ENCODE data around the gene HS3ST3A1.
A peak's percentile ranks its signal among the peaks of the same experiment; 100 is the strongest.

The HS3ST3A1 gene

DNA sequence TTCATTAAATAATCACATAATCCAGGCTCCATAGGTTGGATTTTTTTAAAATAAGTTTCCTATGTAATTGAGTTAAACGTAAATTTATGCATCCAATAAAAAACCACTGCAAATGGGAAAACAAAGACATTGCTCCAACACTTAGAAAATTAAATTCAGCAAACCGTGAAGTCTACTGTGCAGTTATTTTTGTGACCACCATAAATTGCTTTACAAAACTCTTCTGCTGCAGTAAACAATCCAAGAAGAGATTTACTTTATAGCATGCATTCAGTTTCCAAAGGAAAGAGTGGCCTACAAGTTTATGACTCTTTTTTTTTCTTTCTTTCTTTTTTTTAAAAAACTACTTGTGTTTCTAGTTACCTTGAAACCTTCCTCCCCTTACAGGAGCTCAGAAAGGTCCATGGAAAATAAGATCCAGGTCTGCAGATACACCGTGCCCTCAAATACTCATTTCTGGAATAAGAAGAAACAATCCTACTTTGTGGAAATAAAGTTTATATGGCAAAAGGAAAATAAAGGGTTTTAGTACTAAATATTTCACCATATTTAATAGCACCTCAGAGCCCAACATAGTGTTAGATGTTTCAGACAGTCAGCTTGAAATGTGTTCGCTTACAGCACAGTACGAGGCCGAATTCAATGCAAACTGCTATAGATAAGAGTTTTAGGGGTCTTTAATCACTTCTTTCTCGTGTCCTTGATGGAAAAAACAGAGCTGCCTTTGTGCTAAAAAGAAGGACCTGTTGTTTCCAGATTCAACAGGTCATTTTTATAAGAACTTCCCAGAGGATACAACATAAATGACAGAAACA lies 3.2 kb downstream of the HS3ST3A1 start:
- DNase-seq (ENCODE audit: low read depth): no peak

DNA sequence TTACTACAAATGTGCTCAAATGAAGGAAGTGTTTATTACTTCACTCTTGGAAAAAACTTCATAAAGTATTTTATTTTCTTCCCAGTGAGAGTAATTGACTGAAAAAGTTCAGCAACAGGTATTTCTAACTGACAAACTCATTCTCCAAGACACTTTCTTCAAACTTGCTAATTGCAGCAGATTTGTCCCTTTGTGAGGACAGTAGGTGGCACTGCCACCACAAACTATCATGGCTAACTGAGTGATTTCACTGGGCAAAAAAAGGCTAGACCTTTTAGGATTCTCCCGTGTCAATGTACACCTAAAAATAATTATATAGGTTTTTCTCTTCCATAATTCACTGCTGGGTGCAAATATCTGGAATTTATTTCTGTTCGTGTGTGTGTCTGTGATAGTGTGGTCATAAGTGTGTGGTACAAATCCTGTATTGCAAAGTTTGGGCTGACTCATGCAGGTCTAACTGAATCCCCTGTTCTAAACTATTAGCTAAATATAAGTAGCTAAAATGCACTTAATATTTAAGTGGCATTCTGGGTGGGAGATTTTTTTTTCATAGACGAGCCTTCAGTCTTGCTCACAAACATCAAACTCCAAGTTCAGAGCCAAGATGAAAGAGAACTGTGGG lies 3.9 kb downstream of the HS3ST3A1 start:
- DNase-seq (ENCODE audit: low read depth): no peak

DNA sequence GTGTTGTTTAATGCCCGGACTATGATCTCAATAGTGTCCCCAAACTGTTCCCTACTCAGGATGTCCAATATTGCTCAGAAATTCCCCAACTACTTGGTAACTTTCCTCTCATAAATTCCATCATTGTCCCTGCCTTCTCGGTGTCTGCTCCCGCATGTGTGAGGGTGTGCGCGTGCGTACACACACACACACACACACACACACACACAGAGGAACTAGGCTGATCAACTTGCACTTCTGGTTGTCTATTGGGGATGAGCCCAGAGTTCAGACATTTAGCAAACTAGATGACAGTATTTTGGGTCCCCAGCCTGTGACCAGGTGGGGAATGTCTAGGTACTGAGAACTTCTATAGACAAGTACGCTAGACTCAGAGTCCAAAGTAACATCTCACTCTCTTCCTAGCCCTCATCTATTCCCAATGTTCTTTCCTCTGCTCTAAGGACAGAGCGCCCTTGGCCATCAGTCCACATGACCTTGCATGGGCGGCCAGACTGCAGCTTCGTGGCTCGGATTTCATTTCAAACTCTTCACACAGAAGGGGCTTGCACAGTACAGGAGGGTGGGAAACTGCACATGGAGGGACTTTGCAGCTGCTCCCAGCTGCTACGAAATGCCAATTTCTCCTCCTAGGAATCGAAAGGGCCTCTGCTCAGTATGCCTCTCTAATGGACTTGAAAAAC lies 5.3 kb downstream of the HS3ST3A1 start:
- no peak for DNase-seq (ENCODE audit: low read depth)

DNA sequence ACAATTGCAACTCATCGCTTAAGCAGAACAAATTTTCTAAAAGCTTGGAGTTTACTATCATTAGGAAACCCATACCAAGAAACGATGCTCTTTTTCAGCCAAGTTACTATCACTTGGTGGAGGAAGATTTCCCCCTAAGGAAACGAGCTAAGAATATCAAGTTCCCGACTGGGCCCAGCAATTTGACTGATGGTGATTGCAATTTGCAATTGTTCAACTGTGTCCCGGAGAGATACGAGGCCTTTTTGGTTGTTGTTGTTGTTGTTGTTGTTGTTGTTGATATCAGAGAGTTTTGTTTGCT lies 6.2 kb downstream of the HS3ST3A1 start:
- no peak for DNase-seq (ENCODE audit: low read depth)

DNA sequence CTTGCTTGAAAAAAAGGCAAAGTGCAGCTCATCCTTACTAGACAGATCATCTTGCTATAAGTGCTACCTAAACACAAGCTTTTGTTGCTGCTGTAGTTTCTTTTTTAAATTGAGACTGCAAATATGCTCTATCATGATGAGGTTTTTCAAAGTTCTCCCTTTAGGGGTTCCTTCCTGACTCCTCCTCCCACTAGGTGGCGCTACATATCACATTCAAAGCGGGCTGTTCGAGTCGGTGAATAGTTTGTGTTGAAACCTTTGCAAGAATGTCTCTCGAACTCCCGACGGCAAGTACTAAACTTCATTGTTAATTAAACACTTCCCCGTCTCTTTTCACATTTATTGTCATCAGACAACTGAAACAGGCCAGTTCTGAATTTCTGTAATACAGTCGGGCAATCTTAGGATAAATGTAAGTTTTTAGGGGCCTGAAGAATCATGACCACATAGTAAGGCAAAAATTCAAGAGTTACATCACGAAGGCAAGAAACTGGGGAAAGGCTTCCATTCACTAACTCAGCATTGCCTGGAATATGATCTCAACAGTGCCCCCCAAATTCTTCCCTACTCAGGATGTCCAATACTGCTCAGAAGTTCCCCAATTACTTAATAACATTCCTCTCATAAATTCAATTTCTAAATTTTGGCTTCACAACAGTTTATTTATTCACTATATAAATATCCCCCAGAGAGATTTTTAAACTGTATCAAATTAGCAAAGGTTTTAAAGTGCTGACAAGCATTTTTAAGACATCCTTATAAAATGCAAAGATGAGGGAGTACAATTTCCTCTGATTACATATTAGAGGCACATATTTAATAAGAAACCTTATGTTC lies 6.7 kb downstream of the HS3ST3A1 start:
- DNase-seq (ENCODE audit: low read depth): peak; percentile 47

DNA sequence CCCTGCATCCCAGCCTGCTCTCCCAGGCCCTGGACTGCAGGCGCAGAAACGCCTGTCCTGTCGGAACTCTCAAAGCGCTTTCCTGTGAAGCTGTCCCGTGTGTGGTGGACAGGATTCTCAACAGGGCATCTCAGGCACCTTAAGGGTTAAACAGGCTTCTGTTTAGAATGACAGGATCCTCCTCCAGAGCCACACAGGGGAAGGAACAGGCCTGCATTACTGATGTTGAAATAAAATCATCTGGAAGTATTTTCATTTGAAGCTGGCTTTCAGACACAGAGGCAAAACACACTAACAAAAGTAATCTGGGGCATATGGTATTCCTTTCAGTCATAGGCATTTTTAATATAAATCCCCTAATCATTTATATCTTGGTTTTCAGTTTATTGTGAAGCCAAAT lies 7.4 kb downstream of the HS3ST3A1 start:
- no peak for DNase-seq (ENCODE audit: low read depth)

DNA sequence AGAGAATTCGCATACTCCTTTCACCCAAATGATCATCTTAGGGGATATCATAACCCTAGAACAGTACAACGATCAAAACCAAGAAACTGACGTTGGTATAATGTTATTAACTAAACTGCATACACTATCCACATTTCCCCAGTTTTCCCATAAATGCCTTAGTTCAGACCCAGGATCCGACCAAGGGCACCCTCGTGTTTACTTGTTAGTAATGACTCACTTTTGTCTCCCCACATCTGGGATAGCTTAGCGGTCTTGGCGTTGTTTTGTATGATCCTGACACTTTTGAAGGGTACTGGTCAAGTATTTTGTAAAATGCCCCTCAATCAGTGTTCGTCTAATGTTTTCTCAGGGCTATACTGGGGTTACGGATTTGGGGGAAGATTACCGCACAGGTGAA lies 8.0 kb downstream of the HS3ST3A1 start:
- no peak for DNase-seq (ENCODE audit: low read depth)

DNA sequence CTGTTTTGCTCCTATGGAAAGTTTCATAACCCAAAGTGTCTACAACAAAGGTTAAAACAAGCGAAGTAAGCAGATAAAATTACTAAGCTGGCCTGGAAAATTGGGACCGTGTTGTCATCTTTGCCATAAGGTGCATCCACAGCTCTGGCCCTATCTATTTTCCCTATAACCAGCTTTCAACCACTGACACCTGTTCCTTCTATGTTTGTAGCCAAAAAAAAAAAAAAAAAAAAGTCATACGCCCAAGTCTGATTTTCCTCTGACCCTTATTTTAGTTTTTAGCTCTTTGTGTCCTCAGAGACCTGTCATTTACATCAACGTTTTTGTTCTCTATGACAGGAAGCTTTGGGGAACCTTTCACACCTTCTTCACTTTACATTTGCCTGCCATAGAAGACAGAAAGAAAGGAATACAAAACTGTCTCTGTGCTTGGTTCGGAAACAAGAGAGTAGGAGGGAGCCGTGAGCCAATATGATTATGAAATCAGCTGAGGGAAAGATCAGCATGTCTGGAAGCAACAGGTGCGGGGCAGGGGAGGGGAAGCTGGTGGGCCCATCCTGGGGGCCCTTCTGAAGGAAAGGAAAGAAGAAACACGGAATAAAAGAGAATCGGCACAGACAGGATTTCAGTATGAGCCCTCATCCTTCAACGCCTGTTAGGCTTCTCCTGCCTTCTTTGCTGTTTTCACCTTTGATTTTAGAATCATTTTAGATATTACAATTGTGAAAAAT lies 8.5 kb downstream of the HS3ST3A1 start:
- DNase-seq (ENCODE audit: low read depth): no peak

DNA sequence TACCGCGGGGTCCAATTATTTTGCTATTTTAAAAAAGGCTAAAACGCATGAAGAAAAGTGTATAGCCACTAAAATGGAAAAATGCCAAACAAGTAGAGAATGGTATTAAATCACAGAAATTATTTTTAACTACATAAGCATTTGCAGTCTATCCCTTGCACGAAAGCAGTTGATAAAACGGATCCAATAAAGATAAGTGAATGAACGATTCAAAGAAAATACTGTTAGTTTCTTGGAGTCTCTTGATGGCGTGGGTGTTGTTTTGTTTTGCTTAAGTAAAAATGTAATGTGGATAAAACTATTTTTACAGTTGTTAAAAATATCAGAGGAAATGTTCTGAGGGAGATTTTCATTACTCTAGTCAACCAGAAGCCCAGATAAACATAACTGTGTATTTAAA lies 9.3 kb downstream of the HS3ST3A1 start:
- DNase-seq (ENCODE audit: low read depth): no peak

DNA sequence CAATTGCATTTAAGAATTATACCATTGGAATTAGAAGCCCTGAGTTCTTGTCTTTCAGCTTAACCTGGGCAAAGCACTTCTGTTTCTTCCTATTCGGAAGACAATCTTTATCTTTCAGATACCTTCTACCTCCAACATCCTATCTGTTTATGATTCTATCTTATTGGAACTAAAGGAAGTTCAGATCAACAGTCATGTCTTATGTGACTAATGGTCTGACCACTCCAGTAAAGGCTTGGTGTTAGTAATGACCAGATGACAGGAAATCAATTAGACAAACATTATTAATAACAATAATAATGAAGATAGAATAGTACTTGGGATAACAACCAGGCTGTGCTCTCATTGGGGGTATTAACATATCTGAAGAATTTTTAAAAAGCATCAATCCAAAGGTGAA lies 11.3 kb downstream of the HS3ST3A1 start:
- no peak for DNase-seq (ENCODE audit: low read depth)

DNA sequence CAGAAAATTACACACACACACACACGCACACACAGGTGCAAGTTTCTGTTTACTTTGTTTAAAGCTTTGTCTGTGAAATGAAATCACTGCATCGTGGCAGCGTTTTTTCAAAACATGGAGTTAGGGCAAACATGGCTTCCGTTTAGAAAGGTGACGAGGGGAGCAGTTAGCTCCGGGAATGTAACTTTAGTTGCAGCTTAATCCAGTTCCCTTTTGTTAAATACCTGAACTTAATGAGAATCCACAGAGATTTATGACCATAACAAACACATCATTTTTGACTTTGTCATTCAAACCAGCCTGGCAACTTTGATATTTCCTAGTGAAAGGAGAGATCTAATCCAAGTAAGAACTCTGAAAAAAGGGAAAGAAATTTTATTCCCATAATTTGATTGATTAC lies 12.1 kb downstream of the HS3ST3A1 start:
- DNase-seq (ENCODE audit: low read depth): no peak

DNA sequence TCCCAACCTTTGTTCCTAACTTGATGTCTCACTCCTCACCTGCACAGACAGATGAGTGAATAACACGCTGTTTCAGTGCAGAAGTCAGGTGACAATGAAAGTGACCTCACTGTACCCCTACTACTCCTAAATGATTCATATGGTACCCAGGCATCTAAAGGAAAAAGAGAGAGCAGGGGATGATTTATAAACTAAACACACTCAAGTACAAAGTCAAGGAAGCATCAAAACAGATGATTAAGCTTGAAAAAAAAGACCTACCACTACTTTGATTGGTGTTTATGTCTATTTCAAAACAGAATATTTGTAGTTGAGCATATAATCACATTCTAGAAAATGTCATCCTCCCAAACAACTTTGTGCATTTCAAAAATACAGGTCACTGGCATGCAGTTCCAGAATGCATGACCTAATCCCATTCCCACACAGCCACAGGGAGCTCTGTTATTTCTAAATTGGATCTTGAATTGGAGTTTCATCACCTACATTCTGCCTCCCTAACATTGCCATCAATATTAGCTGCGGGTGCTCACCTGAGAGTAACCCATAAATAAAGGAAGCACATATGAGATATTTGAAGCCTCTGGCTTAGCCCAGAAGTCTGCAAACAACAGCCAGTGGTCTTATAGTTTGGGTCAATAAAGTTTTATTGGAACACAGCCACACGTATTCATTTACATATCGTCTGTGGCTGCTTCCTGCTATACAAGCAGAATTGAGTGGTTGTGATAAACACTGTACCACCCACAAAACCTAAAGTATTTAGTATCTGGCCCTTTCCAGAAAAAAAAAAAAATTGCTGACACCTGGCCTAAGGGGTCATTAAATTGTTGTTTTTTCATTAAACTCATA lies 14.0 kb downstream of the HS3ST3A1 start:
- no peak for DNase-seq (ENCODE audit: low read depth)

DNA sequence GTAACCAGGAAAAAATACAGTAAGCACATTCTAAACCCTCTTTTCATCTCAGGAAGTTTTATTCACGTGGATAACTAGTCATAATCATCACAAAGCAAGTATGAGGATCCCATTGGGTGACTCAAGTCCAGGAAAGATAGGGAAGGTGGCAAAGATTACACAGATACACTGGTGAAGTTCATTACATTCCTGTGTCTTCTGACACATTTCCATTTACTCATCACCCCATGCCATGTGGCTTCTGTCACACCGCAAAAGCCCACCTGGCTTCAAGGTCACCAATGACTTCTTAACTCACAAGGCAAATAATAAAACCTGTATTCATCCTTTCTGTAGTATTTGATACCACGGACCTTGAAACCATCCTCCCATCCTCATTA lies 17.0 kb downstream of the HS3ST3A1 start:
- DNase-seq (ENCODE audit: low read depth): no peak

DNA sequence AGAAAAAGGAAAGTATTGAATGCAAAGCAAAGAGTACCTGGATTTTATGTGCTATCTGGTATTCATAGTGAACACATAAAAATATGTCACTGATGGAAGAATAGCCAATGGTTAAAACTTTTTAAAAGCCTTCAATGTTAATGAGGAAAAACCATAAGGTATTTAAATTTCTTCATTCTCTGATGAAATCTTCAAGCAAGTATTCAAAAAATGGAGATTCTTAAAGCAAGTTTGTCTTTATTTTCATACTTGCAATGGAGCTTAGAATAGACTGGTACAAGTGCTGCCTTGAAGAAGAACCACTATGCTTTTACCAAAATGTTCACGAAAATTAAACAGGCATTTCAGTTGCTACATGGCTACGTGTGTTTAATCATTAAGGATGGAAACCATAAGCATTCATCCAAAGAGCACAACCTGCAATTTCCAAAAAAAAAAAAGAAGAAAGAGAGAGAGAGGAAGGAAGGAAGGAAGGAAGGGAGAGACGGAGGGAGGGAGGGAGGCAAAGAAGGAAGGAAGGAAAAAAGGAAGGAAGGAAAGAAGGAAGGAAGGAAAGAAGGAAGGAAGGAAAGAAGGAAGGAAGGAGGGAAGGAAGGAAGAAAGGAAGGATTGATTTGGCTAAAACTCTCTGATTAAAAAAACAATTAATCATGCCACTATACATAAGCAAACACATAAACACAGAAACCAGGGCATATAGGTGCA lies 17.6 kb downstream of the HS3ST3A1 start:
- no peak for DNase-seq (ENCODE audit: low read depth)

DNA sequence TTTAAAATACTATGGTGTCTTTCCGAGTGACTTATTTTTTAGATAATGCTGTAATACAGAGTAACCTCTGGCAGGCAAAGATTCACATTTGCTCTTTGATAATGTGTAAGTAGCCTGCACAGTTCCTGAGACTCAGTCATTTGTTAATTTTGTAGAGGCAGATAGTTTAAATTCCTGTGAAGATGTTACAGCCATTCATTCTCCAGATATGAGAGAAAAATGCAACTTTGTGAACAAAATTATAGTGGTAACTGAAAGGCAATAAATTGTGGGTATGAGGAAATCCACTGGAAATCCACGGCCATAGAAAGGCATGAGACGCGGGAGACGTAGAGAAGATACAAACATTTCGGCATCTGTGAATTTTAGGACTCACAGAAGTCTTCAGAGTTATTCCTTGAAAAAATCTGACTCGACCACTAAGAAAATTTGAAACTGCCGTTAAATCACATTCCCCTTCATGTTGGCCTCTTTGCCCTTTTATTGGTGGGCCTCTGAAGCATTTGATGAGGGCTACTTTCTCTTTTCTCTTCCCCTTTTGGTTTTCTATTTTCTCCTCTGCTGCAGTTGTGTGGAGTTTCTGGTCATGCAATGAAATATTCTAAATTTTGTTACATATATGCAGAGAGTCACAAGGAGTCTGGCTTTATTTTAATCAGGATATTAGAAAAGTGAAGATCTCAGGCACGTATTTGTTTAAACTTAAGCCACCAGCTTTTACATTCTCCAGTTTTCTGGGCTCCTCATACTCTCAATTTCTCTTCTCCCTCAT lies 18.8 kb downstream of the HS3ST3A1 start:
- DNase-seq (ENCODE audit: low read depth): no peak

DNA sequence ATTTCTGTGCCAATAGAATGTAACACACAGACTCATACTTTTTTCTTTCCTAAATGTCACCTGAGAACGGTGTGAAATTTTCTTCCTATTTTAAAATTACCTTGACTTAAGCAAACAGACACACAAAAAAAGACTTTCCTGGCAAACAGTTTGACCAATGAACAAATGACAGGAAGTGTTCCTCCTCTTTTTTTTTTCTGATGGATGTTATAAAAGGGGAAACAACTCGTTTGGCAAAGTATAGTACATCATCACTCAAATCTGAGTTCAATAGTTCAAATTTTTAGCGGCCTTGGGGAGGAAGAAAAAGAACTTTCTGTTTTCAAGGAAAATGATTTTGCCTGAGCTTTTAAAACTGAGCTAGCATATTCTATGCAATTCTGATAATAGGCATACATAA lies 19.8 kb downstream of the HS3ST3A1 start:
- DNase-seq (ENCODE audit: low read depth): no peak

DNA sequence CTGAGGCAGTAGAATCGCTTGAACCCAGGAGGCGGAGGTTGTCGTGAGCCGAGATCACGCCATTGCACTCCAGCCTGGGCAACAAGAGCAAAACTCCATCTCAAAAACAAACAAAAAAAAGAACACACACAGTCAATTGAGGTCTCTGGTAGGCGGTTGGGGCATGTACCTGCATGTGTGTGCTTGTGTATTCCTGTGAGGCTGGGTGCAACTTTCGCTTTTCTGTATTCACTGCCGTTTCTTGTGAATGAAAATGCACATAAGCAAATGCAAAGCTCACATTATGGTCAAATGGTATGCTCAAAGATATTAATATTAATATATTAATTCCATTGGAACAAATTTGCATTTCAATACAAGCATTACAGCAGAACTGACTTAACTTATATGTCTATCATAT lies 20.9 kb downstream of the HS3ST3A1 start:
- no peak for DNase-seq (ENCODE audit: low read depth)

DNA sequence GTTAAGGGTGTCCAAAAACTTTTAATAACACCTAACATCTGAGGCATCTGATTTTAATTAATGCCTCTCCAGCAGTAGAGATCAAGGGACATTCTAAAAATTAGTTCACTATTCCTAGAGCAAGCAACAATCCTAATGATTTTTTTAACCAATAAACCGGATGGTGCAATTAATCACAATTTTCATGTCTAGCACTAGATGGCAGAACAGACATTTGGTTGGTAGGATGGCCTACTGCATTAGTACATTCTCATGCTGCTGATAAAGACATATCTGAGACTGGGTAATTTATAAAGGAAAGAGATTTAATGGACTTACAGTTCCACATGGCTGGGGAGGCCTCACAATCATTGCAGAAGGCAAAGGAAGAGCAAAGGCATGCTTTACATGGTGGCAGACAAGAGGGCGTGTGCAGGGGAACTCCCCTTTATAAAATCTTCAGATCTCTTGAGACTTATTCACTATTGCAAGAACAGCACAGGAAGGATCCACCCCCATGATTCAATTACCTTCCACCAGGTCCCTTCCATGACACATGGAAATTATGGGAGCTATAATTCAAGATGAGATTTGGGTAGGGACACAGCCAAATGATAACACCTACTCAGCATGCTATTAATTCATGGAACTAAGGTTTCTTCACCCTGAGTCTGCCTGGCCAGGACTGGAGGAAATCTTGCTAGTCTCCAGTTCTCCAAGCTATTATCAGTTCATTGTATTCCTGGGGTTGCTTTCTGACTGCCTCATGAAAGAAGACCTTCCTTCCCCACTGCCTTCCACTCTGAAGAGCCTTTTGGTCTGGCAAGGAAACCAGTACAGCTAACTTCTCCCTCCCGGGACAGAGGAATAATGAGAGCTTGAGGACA lies 24.8 kb downstream of the HS3ST3A1 start:
- no peak for DNase-seq (ENCODE audit: low read depth)
